Activated CD8-positive, alpha-beta memory T cell treated with anti-CD3 and anti-CD28 coated beads for 1 hour (primary cell): ENCODE results near the gene CNEP1R1.
"Not testable (repeated sequence)": the region's sequence is repeated elsewhere in the genome, so short reads cannot be mapped to it uniquely, and the experiment has no call there.

Experiments used
- DNase-seq, 2 donors: peaks; one replicate each; pipeline ENCODE4 v3.0.0-alpha.2; 2020; ENCODE audit warnings: low read depth in 1 of 2; ENCODE audit errors: extremely low read depth in 1 of 2

CNEP1R1 gene

DNA sequence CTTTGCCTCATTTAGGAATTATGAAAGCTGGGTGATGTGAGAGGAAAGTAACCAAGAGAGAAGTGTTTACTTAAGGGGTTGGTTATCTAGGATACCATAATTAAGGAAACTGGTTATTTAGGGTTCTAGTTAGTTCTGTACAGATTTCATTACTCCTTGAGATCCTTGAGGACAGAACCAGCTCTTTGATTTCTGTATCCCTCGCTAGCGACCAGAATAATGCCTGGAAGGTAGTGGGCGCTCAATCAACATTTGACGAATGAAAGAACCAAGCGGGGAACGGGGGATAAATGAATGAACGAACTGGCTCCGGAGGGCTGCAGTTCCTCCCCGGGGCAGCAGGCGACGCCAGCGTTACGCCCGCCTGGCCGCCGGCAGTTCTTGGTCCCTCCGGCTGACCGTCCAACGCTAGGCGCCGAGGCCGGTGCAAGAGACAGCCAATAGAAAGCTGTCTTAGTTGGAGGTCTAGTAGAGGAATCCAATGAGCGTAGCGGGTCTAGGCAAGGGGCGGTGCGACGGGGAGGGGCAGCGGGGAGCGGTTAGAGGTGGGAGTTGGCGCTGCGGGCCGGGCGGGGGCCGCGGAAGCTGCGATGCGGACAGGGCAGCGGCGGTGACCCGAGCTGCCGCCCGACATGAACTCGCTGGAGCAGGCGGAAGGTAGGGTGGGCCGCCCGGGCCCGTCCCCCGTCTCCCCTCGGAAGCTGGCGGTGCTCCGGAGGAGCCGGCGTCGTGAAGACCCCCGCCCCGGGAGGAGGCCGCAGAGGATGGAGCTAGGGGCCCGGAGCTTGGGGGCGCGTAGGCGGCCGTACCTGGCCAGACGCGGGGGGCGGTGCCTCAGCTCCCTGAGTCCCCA, at the start of gene CNEP1R1:
CNEP1R1 (plus strand) TSS at position 542 of the 853 bp plus-strand sequence; CDS start at position 633, 91 bp downstream.
- peak; percentile 80 to 81 for DNase-seq

- no peak for DNase-seq
These were observed 47.6 kb upstream of the CNEP1R1 start for GRCh38 chr16:49977427-49977826.

- no peak for DNase-seq
These were observed 46.3 kb upstream of the CNEP1R1 start for GRCh38 chr16:49978569-49979326.

GRCh38 chr16:49980166-49980565, 44.9 kb upstream of the CNEP1R1 start:
- no peak for DNase-seq

DNA sequence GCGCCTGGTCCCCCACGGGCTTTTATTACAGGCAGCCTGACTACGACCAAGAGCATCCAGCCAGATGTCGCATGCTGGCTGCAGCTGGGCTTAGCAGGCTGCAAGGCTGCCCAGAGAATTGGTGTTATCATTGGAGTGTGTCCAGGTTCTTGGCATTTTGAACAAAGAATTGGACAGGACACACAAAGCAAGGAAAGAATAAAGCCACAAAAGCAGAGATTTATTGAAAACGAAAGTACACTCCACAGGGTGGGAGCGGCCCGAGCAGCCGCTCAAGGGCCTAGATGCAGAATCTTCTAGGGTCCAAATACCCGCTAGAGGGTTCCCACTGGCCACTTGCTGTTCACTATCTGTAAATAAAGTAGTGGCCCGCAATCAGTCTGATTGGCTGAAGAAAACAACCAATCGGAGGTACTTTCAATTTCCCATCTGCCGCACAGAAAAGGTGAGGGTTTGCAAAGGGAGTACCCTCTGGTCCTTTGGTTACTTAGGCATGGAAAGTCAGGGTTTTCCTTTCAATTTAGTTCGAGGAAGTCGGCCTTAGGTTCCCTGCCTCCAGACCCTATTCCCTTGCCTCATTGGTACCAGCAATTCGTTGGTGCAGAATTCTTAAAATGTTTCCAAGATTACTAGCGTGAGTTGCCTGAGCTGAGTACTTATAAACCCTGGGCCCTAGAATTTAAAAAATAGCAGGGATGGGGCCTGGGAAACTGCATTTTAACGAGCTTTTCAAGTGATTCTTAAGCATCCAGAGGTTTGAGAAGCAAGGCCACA, 38.5 kb upstream of the CNEP1R1 start:
- DNase-seq = no peak

- no peak for DNase-seq
These were observed 37.6 kb upstream of the CNEP1R1 start for GRCh38 chr16:49987381-49987780.

GRCh38 chr16:49992825-49993224, 32.2 kb upstream of the CNEP1R1 start:
- DNase-seq = no peak

GRCh38 chr16:49993579-49993978, 31.4 kb upstream of the CNEP1R1 start:
- no peak for DNase-seq

- DNase-seq = no peak
These were observed 31.0 kb upstream of the CNEP1R1 start for GRCh38 chr16:49994006-49994405.

- no peak for DNase-seq
These were observed 29.3 kb upstream of the CNEP1R1 start for GRCh38 chr16:49995720-49996119.

- DNase-seq = no peak
These were observed 27.2 kb upstream of the CNEP1R1 start for GRCh38 chr16:49997721-49998251.

- no peak for DNase-seq
These were observed 26.0 kb upstream of the CNEP1R1 start for GRCh38 chr16:49998991-49999390.

DNA sequence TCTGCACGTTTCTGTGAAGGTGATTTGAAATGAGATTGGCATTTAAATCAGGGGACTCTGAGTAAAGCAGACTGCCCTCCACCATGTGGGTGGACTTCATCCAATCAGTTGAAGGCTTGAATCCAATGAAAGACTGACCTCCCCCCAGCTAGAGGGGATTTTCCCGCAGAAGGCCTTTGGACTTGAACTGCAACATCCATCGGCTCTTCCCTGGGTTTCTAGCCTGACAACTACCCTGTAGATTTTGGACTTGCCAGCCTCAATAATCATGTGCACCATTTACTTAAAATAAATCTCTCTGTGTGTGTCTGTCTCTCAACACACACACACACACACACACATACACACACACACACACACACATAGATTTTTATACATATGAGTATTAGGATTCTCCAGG, 23.9 kb upstream of the CNEP1R1 start:
- DNase-seq = no peak

- DNase-seq = no peak
These were observed 22.8 kb upstream of the CNEP1R1 start for GRCh38 chr16:50002190-50002589.

DNA sequence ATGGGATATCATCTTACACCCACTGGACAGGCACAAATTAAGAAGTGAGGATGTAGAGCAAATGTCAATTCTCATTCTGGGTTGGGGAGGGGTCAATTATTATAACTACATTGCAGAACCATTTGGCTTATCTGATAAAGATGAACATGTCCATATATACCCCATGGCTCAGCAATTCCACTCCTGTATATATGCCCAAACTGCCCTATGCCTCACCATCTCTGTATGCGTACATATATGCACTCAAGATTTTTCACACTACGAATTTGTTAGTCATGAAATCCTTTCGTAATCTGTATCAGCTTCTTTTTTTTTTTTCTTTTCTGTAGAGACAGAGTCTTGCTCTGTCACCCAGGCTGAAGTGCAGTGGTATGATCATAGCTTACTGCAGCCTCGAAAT, 20.8 kb upstream of the CNEP1R1 start:
- no peak for DNase-seq

DNA sequence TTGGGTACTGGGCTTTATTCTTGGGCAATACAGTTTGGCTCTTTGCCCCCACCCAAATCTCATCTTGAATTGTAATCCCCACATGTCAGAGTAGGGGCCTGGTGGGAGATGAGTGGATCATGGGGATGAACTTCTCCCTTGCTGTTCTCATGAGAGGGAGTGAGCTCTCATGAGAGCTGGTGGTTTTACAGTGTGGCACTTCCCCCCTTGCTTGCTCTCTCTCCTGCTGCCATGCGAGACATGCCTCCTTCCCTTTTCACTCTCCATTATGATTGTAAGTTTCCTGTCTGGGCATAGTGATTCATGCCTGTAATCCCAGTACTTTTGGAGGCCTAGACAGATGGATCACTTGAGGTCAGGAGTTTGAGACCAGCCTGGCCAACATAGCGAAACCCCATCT, 18.1 kb upstream of the CNEP1R1 start:
- DNase-seq = no peak

GRCh38 chr16:50007744-50008143, 17.3 kb upstream of the CNEP1R1 start:
- DNase-seq = no peak

GRCh38 chr16:50010212-50010611, 14.8 kb upstream of the CNEP1R1 start:
- DNase-seq = no peak

DNA sequence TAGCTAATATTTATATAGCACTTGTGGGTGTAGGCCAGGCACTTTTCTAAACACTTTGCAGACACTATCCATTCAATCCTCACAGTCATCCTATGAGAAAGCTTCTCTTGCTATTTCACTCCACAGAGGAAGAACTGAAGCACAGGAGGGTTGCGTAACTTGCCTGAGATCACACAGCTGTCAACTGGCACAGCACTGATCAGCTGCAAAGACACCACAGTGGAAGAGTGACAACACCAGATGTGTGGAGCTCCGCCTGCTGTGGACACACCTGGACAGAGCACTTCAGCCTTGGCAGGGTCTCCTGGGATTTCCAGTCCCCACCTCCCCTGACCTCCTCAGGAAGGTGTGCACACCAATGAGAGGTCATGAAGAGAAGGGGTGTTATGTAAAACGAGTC, 13.3 kb upstream of the CNEP1R1 start:
- DNase-seq = no peak

DNA sequence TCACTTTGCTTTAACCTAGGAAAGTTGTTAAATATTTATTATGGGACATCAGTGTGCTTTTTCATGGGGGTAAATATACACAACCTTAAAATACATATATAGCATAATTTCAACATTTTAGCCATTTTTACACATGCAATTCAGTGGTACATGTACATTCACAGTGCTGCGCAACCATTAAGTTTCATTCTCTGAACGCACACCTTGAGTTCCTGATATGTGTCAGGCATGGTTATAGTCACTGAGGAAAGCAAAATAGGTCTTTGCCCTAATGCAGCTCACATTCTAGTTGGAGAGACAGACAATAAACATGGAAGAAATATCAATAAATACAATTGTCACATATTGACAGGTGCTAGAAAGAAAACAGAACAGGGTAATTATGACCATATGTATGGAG, 12.8 kb upstream of the CNEP1R1 start:
- no peak for DNase-seq

DNA sequence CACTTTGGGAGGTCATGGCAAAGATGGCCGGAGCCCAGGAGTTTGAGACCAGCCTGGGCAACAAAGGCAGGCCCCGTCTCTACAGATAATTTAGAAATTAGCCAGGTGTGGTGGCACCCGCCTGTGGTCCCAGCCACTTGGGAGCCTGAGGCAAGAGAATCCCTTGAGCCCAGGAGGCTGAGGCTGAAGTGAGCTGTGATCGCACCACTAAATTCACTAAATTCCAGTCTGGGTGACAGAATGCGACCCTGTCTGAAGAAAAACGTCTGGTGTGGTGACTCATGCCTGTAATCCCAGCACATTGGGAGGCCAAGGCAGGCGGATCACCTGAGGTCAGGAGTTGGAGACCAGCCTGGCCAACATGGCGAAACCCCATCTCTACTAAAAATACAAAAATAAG, 10.8 kb upstream of the CNEP1R1 start:
- not testable (repeated sequence) for DNase-seq
